NOMO-1 (cell line): ENCODE measurements around the gene ALOX12.

Source experiments
- DNase-seq, 2 experiments: peaks; one replicate each; lab custom pipeline; 2025; ENCODE audit not compliant: unreplicated experiment in 2 of 2; lab: John Stamatoyannopoulos, UW

ALOX12 gene

GRCh38 chr17:7001318-7001961 is 5.6 kb downstream of the ALOX12 start:
- DNase-seq = peak in 1 of 2 experiments; percentile 12

- DNase-seq = no peak
Observed at GRCh38 chr17:7002288-7003047, 6.6 kb downstream of the ALOX12 start.

GRCh38 chr17:7003745-7004144 is 7.9 kb downstream of the ALOX12 start:
- no peak for DNase-seq

- DNase-seq = peak; percentile 50 to 82
Observed at GRCh38 chr17:7004398-7005253, 8.8 kb downstream of the ALOX12 start.

- DNase-seq = no peak
Observed at GRCh38 chr17:7005716-7006115, 9.9 kb downstream of the ALOX12 start.

GRCh38 chr17:7007143-7007542 is 11.3 kb downstream of the ALOX12 start:
- no peak for DNase-seq

GRCh38 chr17:7010523-7010922 is 14.7 kb downstream of the ALOX12 start:
- no peak for DNase-seq

GRCh38 chr17:7011415-7011814 is 15.6 kb downstream of the ALOX12 start:
- no peak for DNase-seq

GRCh38 chr17:7011942-7012254 is 16.0 kb downstream of the ALOX12 start:
- no peak for DNase-seq

GRCh38 chr17:7014261-7014994 is 18.6 kb downstream of the ALOX12 start:
- peak; percentile 97 to 98 for DNase-seq

GRCh38 chr17:7014995-7015958 is 19.4 kb downstream of the ALOX12 start:
- no peak for DNase-seq

- DNase-seq = no peak
Observed at GRCh38 chr17:7016418-7016817, 20.6 kb downstream of the ALOX12 start.

- no peak for DNase-seq
Observed at GRCh38 chr17:7016886-7017826, 21.3 kb downstream of the ALOX12 start.

- no peak for DNase-seq
Observed at GRCh38 chr17:7017827-7018200, 22.0 kb downstream of the ALOX12 start.

GRCh38 chr17:7018331-7018964 is 22.6 kb downstream of the ALOX12 start:
- no peak for DNase-seq

GRCh38 chr17:7019367-7019766 is 23.5 kb downstream of the ALOX12 start:
- DNase-seq = no peak

- no peak for DNase-seq
Observed at GRCh38 chr17:7019839-7020519, 24.1 kb downstream of the ALOX12 start.
